ENCODE measurements around the gene CDCA3.
A peak's percentile ranks its signal among the peaks of the same experiment; 100 is the strongest.

Gene CDCA3

DNA sequence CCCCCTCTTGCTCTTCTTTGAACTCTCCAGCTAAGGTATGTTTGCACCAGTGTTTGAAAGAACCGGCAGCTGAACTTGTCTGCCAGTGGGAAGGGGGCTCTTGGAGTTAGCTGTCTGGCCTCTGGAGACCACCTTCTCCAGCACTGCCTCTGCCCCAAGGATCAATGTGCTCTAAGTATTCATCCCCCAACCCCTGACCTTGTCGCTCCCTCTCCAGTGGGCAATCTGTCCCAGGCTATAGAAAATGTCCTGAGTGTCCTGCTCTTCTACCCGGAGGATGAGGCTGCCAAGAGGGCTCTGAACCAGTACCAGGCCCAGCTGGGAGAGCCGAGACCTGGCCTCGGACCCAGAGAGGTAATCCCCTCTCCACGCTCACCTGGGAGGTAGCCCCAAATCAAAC lies 20.1 kb downstream of the CDCA3 start:
- no peak overlapping the region for H3K4me3 ChIP-seq (ENCODE audit: extremely low read depth, insufficient read depth, low read length, poor library complexity, severe bottlenecking)
- peaks cover 67% of the 10 kb centered on the region for H3K36me3 ChIP-seq (ENCODE audit: control insufficient read depth, insufficient read depth, low read length)

GRCh38 chr12:6830286-6830890 lies 20.7 kb downstream of the CDCA3 start:
- peaks cover 62% of the 10 kb centered on the region for H3K36me3 ChIP-seq (ENCODE audit: control insufficient read depth, insufficient read depth, low read length)
- H3K9me3 ChIP-seq (ENCODE audit: control insufficient read depth, low read length) = no peaks in the 10 kb centered on the region
- H3K4me1 ChIP-seq (ENCODE audit: control insufficient read depth, insufficient read depth, low read length, poor library complexity, severe bottlenecking) = peaks cover 16% of the 10 kb centered on the region
- no peak overlapping the region for H3K27ac ChIP-seq (ENCODE audit: low read depth, low read length, severe bottlenecking)
- WGBS, 2 experiments (ENCODE audit: insufficient coverage in 2 of 2) = 82 to 92% methylated on average over 7 to 9 of the region's 11 CpGs
- H3K4me3 ChIP-seq (ENCODE audit: extremely low read depth, insufficient read depth, low read length, poor library complexity, severe bottlenecking) = peak overlapping the region; percentile 99

More for the DNA sequence above, 20.1 kb downstream of the CDCA3 start:
- H3K9me3 ChIP-seq (ENCODE audit: control insufficient read depth, low read length) = no peaks in the 10 kb centered on the region
- peaks cover 16% of the 10 kb centered on the region for H3K4me1 ChIP-seq (ENCODE audit: control insufficient read depth, insufficient read depth, low read length, poor library complexity, severe bottlenecking)
- H3K27ac ChIP-seq (ENCODE audit: low read depth, low read length, severe bottlenecking) = no peak overlapping the region
- 92 to 100% methylated on average over 4 to 5 of the region's 6 CpGs for WGBS, 2 experiments (ENCODE audit: insufficient coverage in 2 of 2)

DNA sequence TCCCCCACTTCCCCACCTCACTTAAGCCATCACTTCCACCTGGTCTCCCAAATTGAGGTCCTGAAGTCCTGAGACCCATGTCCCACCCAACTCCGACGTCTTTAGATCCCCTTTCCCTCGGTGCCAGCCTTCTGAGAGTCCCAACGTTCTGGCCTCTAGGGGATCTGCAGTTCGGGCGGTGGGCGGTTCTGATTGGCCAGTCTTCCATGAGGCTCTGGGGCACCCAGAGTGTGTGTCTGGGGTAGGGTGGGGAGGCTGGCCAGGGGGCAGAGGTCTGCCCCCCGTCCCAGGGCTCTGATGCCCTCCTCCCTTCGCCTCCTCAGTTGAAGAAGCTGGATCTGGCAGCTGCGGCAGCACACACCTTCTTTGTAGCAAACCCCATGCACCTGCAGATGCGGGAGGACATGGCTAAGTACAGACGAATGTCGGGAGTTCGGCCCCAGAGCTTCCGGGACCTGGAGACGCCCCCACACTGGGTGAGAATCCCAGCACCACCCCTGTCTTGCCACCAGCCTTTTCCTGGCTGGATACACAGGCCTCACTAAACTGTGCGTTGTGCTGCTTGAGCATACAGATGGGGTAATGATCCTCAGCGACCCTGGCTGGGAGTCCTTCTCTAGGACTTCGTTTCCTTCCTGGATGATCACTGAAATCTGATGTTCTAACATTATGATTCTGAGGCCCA lies 21.4 kb downstream of the CDCA3 start:
- Histone ChIP-seq H3K4me1 (ENCODE audit: control insufficient read depth, insufficient read depth, low read length, poor library complexity, severe bottlenecking) (peaks cover 16% of the 10 kb centered on the region), H3K4me3 (ENCODE audit: extremely low read depth, insufficient read depth, low read length, poor library complexity, severe bottlenecking) (peak overlapping the region; percentile 99), H3K27ac (ENCODE audit: low read depth, low read length, severe bottlenecking) (peak overlapping the region; percentile 72), H3K36me3 (ENCODE audit: control insufficient read depth, insufficient read depth, low read length) (peaks cover 55% of the 10 kb centered on the region), H3K9me3 (ENCODE audit: control insufficient read depth, low read length) (no peaks in the 10 kb centered on the region)
- WGBS, 2 experiments (ENCODE audit: insufficient coverage in 2 of 2) = 38 to 46% methylated on average over 10 to 16 of the region's 19 CpGs

DNA sequence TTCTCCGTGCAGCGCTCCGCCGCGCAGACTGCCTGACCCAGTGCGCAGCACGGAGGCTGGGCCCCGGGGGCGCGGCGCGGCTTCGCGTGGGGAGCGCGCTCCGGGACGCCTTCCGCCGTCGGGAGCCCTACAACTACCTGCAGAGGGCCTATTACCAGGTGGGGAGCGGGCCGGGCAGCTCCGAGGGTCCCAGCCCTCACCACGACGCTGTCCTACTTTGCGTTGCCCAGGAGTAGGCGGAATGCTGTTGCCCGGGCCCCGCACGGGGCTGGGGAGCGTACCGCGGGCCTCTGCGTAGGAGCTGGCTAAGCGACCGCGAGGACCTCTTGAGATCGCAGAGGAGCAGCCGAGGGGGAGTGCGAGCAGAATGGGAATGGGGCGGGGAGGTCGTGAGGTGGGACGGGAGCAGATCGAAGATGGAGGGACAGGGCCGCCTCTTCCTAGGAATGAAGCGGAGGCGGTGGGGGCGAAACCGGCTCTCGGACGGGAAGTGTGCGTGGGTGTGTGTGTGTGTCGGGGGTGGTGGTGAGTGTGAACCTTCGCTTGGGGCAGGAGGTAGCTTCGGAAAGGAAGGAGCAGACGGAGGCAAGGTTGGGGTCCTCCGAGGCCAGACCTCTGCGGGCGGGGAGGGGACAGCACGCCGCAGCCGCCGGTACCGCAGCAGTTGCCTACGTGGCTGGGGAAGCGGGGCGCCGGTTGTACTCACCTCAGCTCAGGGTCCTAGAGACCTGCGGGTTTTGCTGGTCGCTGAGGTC lies 22.1 kb downstream of the CDCA3 start:
- peak overlapping the region; percentile 72 for H3K27ac ChIP-seq (ENCODE audit: low read depth, low read length, severe bottlenecking)
- WGBS, 2 experiments (ENCODE audit: insufficient coverage in 2 of 2) = 0 to 1% methylated on average over 60 to 66 of the region's 71 CpGs
- peaks cover 16% of the 10 kb centered on the region for H3K4me1 ChIP-seq (ENCODE audit: control insufficient read depth, insufficient read depth, low read length, poor library complexity, severe bottlenecking)
- H3K4me3 ChIP-seq (ENCODE audit: extremely low read depth, insufficient read depth, low read length, poor library complexity, severe bottlenecking) = peak overlapping the region; percentile 99
- no peaks in the 10 kb centered on the region for H3K9me3 ChIP-seq (ENCODE audit: control insufficient read depth, low read length)
- peaks cover 51% of the 10 kb centered on the region for H3K36me3 ChIP-seq (ENCODE audit: control insufficient read depth, insufficient read depth, low read length)

DNA sequence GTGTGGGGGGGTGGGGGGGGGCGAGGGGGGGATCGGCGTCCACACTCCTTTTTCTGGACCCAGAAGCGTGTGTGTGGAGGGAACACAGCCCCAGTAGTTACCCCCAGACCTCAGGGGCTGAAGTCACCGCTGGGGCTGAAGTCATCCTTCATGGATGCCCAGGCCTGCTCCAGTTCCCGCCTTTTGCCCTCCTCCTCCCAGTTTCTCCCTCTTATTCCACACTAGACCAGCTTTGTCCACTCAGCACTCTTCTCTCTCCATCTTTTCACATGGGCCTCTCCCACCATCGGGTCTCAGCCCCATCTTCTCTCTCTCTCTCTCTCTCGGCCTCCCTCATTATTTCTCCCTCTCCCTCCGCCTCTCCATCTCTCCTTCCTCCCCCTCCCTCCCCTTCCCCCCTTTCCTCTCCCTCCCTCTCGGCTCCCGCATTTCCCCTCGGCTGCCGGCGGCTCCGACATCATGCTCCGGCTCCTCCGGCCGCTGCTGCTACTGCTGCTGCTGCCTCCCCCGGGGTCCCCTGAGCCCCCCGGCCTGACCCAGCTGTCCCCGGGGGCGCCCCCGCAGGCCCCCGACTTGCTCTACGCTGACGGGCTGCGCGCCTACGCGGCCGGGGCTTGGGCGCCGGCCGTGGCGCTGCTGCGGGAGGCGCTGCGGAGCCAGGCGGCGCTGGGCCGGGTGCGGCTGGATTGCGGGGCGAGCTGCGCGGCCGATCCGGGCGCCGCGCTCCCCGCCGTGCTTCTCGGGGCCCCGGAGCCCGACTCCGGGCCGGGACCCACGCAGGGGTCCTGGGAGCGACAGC lies 22.9 kb downstream of the CDCA3 start, which contains the start of gene P3H3:
P3H3 (plus strand) TSS at position 426 of the 799 bp plus-strand sequence; CDS start at position 460, 34 bp downstream.
- Histone ChIP-seq H3K9me3 (ENCODE audit: control insufficient read depth, low read length) (no peaks in the 10 kb centered on the region), H3K4me1 (ENCODE audit: control insufficient read depth, insufficient read depth, low read length, poor library complexity, severe bottlenecking) (peaks cover 17% of the 10 kb centered on the region), H3K36me3 (ENCODE audit: control insufficient read depth, insufficient read depth, low read length) (peaks cover 43% of the 10 kb centered on the region), H3K27ac (ENCODE audit: low read depth, low read length, severe bottlenecking) (peak within 1 kb of the TSS; percentile 72), H3K4me3 (ENCODE audit: extremely low read depth, insufficient read depth, low read length, poor library complexity, severe bottlenecking) (peak within 1 kb of the TSS; percentile 99)
- 1 to 2% methylated on average over 23 to 50 of the region's 60 CpGs for WGBS, 2 experiments (ENCODE audit: insufficient coverage in 2 of 2)

DNA sequence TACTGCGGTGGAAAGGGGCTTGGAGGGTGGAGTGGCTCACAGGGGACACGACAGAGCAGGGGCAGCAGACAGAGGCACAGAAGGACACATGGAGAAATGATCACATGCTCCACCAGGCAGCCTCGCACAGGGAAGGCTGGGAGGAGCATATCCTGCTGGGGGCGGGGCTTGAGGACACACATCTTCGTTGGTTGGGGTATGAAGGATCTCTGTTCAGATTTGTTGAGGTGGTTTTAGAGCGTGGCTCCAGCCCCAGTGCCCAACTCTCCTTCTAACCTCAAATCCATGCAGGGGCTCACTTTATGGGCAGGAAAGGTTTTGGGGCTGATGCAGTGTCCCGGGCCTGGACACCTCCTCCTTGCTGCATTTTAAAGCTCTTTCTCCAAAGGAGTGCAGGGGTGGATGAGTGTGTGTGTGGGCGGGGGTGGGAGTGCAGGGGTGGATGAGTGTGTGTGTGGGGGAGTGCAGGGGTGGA lies 23.6 kb downstream of the CDCA3 start:
- no peak overlapping the region for H3K4me3 ChIP-seq (ENCODE audit: extremely low read depth, insufficient read depth, low read length, poor library complexity, severe bottlenecking)
- peak overlapping the region; percentile 50 for H3K27ac ChIP-seq (ENCODE audit: low read depth, low read length, severe bottlenecking)
- H3K36me3 ChIP-seq (ENCODE audit: control insufficient read depth, insufficient read depth, low read length) = peaks cover 38% of the 10 kb centered on the region
- H3K9me3 ChIP-seq (ENCODE audit: control insufficient read depth, low read length) = no peaks in the 10 kb centered on the region
- H3K4me1 ChIP-seq (ENCODE audit: control insufficient read depth, insufficient read depth, low read length, poor library complexity, severe bottlenecking) = peaks cover 22% of the 10 kb centered on the region
- 5 to 9% methylated on average over 5 of the region's 8 CpGs for WGBS, 2 experiments (ENCODE audit: insufficient coverage in 2 of 2)

DNA sequence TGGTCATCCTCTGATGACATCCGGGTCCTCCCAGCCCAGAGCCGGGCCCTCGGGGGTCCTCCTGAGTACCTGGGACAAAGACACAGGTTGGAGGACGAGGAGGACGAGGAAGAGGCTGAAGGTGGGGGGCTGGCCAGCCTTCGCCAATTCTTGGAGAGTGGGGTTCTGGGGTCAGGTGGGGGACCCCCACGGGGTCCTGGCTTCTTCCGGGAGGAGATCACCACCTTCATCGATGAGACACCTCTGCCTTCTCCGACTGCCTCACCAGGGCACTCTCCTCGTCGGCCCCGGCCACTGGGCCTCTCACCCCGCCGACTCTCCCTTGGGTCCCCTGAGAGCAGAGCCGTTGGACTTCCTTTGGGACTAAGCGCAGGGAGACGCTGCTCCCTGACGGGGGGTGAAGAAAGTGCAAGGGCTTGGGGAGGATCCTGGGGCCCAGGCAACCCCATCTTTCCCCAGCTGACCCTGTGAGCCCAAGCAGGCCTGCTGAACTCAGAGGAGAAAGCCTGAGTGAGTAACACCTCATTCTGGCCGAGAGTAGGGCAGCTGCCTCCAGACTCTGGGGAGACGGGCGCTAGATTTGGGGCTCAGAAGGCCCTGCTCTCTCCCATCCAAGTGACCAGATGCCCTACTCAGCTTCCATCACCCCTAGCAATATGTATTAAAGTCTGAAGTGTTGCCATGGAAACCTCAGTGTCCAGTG lies 24.2 kb downstream of the CDCA3 start:
- Histone ChIP-seq H3K4me3 (ENCODE audit: extremely low read depth, insufficient read depth, low read length, poor library complexity, severe bottlenecking) (no peak overlapping the region), H3K9me3 (ENCODE audit: control insufficient read depth, low read length) (no peaks in the 10 kb centered on the region), H3K27ac (ENCODE audit: low read depth, low read length, severe bottlenecking) (peak overlapping the region; percentile 50), H3K36me3 (ENCODE audit: control insufficient read depth, insufficient read depth, low read length) (peaks cover 33% of the 10 kb centered on the region), H3K4me1 (ENCODE audit: control insufficient read depth, insufficient read depth, low read length, poor library complexity, severe bottlenecking) (peaks cover 27% of the 10 kb centered on the region)
- 83 to 84% methylated on average over 13 to 19 of the region's 22 CpGs for WGBS, 2 experiments (ENCODE audit: insufficient coverage in 2 of 2)

DNA sequence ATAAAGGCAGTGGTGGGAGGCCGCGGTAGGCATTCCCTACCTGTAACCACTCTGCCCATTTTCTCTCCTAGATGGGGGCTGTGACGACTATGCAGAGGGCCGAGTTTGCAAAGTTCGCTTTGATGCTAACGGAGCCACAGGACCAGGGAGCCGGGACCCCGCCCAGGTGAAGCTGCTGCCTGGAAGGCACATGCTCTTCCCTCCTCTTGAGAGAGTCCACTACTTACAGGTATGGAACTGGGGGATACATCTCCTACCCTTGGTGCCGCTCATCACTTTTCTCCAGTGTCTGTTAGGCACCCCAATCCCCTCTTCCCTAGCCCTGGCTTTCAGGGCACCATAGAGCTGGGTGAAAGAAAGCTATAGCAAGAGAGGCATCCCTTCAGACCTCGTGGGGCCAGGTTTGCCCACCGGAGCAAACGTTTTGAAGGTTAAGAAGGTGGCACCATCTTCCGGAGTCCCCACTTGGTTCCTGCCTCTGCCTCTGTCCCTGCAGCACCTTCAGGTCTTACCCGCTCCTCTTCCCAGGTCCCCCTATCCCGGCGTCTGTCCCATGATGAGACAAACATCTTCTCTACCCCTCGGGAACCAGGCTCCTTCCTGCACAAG lies 24.9 kb downstream of the CDCA3 start:
- peaks cover 27% of the 10 kb centered on the region for H3K4me1 ChIP-seq (ENCODE audit: control insufficient read depth, insufficient read depth, low read length, poor library complexity, severe bottlenecking)
- no peak overlapping the region for H3K27ac ChIP-seq (ENCODE audit: low read depth, low read length, severe bottlenecking)
- 85 to 91% methylated on average over 15 of the region's 17 CpGs for WGBS, 2 experiments (ENCODE audit: insufficient coverage in 2 of 2)
- H3K9me3 ChIP-seq (ENCODE audit: control insufficient read depth, low read length) = no peaks in the 10 kb centered on the region
- no peak overlapping the region for H3K4me3 ChIP-seq (ENCODE audit: extremely low read depth, insufficient read depth, low read length, poor library complexity, severe bottlenecking)
- peaks cover 27% of the 10 kb centered on the region for H3K36me3 ChIP-seq (ENCODE audit: control insufficient read depth, insufficient read depth, low read length)

GRCh38 chr12:6825398-6826124 lies 25.5 kb downstream of the CDCA3 start:
- Histone ChIP-seq H3K4me3 (ENCODE audit: extremely low read depth, insufficient read depth, low read length, poor library complexity, severe bottlenecking) (no peak overlapping the region), H3K27ac (ENCODE audit: low read depth, low read length, severe bottlenecking) (no peak overlapping the region), H3K9me3 (ENCODE audit: control insufficient read depth, low read length) (no peaks in the 10 kb centered on the region), H3K4me1 (ENCODE audit: control insufficient read depth, insufficient read depth, low read length, poor library complexity, severe bottlenecking) (peaks cover 34% of the 10 kb centered on the region), H3K36me3 (ENCODE audit: control insufficient read depth, insufficient read depth, low read length) (peaks cover 20% of the 10 kb centered on the region)
- WGBS, 2 experiments (ENCODE audit: insufficient coverage in 2 of 2) = 18 to 41% methylated on average over 7 to 16 of the region's 19 CpGs

Data from mesodermal cell (in vitro differentiated cells).